WTC11 (cell line): ENCODE measurements around the gene TIGD1. TPM values are rescaled to one million over a fixed set of nuclear protein-coding genes. Genes with fewer than 3 reads are reported as not detected.
"Not testable (repeated sequence)": the region's sequence is repeated elsewhere in the genome, so short reads cannot be mapped to it uniquely, and the experiment has no call there.

Experiments
- ATAC-seq: fragments of 200-7000 bp; cut with Tn5 transposase; 2 replicates; pipeline ENCODE4 v1.10.0; 2021; ENCODE audit warnings: mild to moderate bottlenecking, moderate library complexity
- CTCF ChIA-PET: fragments of 300-600 bp; sonication (Branson Sonifier 250); formaldehyde crosslinking; loops from one replicate; lab custom pipeline; 2021; ENCODE audit warnings: antibody characterized with exemption; lab: Charles Lee
- POLR2A ChIA-PET: fragments of 350-600 bp; sonication (Branson Sonifier 250); formaldehyde crosslinking; loops from one replicate; lab custom pipeline; 2021; ENCODE audit warnings: antibody characterized with exemption; lab: Charles Lee
- DNase-seq: peaks from one replicate; pipeline ENCODE4 v3.0.0; 2021; ENCODE audit warnings: low spot score
- H3K27ac Mint-ChIP-seq: 2 replicates; pipeline ENCODE4 v1.8.0; 2021; ENCODE audit warnings: mixed read lengths
- H3K27me3 Mint-ChIP-seq: 2 replicates; pipeline ENCODE4 v1.8.0; 2021; ENCODE audit warnings: low read depth, mild to moderate bottlenecking, moderate library complexity, mixed read lengths
- H3K36me3 Mint-ChIP-seq: 2 replicates; pipeline ENCODE4 v1.8.0; 2021; ENCODE audit warnings: mixed read lengths
- H3K4me1 Mint-ChIP-seq: 2 replicates; pipeline ENCODE4 v1.8.0; 2022; ENCODE audit warnings: mixed read lengths
- H3K4me3 Mint-ChIP-seq: 2 replicates; pipeline ENCODE4 v1.8.0; 2021; ENCODE audit warnings: mild to moderate bottlenecking, moderate library complexity, mixed read lengths
- H3K9me3 Mint-ChIP-seq: 2 replicates; pipeline ENCODE4 v1.8.0; 2021; ENCODE audit warnings: mixed read lengths
- AR ChIP-seq: fragments of 250-450 bp; sonication (Bioruptor Pico); IDR thresholded peaks from 2 replicates; pipeline ENCODE4 v1.9.0; 2021; ENCODE audit warnings: mild to moderate bottlenecking
- ATF6 ChIP-seq: sonication (generic); formaldehyde crosslinking; IDR thresholded peaks from 2 replicates; pipeline ENCODE4 v1.8.1; 2023; ENCODE audit warnings: mild to moderate bottlenecking, missing genetic modification reagents
- CDX4 ChIP-seq: fragments of 250-450 bp; sonication (Bioruptor Pico); IDR thresholded peaks from 2 replicates; pipeline ENCODE4 v1.9.0; 2021; ENCODE audit warnings: moderate library complexity, mild to moderate bottlenecking, inconsistent platforms, borderline replicate concordance
- MYBL2 ChIP-seq: sonication (generic); formaldehyde crosslinking; IDR thresholded peaks from 2 replicates; pipeline ENCODE4 v1.8.1; 2023; ENCODE audit warnings: mild to moderate bottlenecking, moderate library complexity, missing genetic modification reagents
- NR2C2 ChIP-seq: sonication (generic); formaldehyde crosslinking; IDR thresholded peaks from 2 replicates; pipeline ENCODE4 v1.8.0; 2022; ENCODE audit warnings: mild to moderate bottlenecking, missing genetic modification reagents
- RORB ChIP-seq: fragments of 250-450 bp; sonication (Bioruptor Pico); IDR thresholded peaks from 2 replicates; pipeline ENCODE4 v1.9.0; 2021; ENCODE audit warnings: mild to moderate bottlenecking
- ZNF317 ChIP-seq: sonication (generic); formaldehyde crosslinking; IDR thresholded peaks from 2 replicates; pipeline ENCODE4 v1.8.1; 2023; ENCODE audit warnings: low read depth, mild to moderate bottlenecking, moderate library complexity, missing genetic modification reagents, borderline replicate concordance
- ZNF425 ChIP-seq: fragments of 250-450 bp; sonication (Bioruptor Pico); conservative IDR thresholded peaks from 2 replicates; pipeline ENCODE4 v1.9.0; 2021; ENCODE audit warnings: mild to moderate bottlenecking
- ZNF512 ChIP-seq: sonication (generic); formaldehyde crosslinking; IDR thresholded peaks from 2 replicates; pipeline ENCODE4 v1.8.1; 2022; ENCODE audit warnings: missing genetic modification reagents, borderline replicate concordance
- total RNA-seq: library from RNA; stranded (reverse); gene quantifications from 3 replicates; pipeline ENCODE4 v1.2.3, GENCODE V29; 2021

Gene TIGD1
- total RNA-seq, 1 experiment from 2014 or later = 9.0 TPM

- Mint-ChIP-seq H3K27me3 (peaks cover 13% of the 10 kb centered on the region), H3K36me3 (peaks cover 4% of the 10 kb centered on the region; the same call in 1 of the 2 replicates)
- POLR2A ChIA-PET = no interaction called here
- no peak for ATAC-seq
- no peak for TF ChIP-seq NR2C2 (CRISPR knock-in tag)
- TF ChIP-seq, all 79 proteins: peak for 0
- peaks cover 23% of the 10 kb centered on the region for H3K4me1 Mint-ChIP-seq
- DNase-seq = no peak
- H3K4me3 Mint-ChIP-seq = no peak overlapping the region
- CTCF ChIA-PET = interaction anchor here (2.4 to 4.5 kb wide), 2 partner anchors 11 to 167 kb away, joined by 7 to 36 read pairs; no protein-coding TSS in a partner anchor
- H3K9me3 Mint-ChIP-seq = peaks cover 11% of the 10 kb centered on the region
- H3K27ac Mint-ChIP-seq = no peak overlapping the region; the same call in 1 of the 2 replicates
Measured at GRCh38 chr2:232533944-232534710, 16.2 kb downstream of the TIGD1 start.

- POLR2A ChIA-PET, ATAC-seq: not testable (repeated sequence)
- CTCF ChIA-PET = interaction anchor here (1.0 to 4.5 kb wide), 3 partner anchors 10 to 197 kb away, joined by 4 to 36 read pairs (median 7); no protein-coding TSS in a partner anchor
Measured at GRCh38 chr2:232532821-232533220, 17.5 kb downstream of the TIGD1 start.

GRCh38 chr2:232532419-232532818, 17.9 kb downstream of the TIGD1 start:
- no peak for DNase-seq
- peaks cover 11% of the 10 kb centered on the region for H3K9me3 Mint-ChIP-seq
- no peak for TF ChIP-seq CDX4 (CRISPR knock-in tag)
- TF ChIP-seq ATF6 (CRISPR knock-in tag) = no peak
- no peak for TF ChIP-seq RORB (CRISPR knock-in tag)
- no peak for TF ChIP-seq AR
- TF ChIP-seq ZNF512 (CRISPR knock-in tag) = no peak
- TF ChIP-seq MYBL2 (CRISPR knock-in tag) = no peak
- no peak for TF ChIP-seq ZNF425
- no peak for TF ChIP-seq ZNF317 (CRISPR knock-in tag)
- TF ChIP-seq, all 79 proteins: peak for 0
- no peak for ATAC-seq
- Mint-ChIP-seq H3K4me3 (no peak overlapping the region), H3K36me3 (peaks cover 4% of the 10 kb centered on the region; the same call in 1 of the 2 replicates), H3K27ac (no peak overlapping the region), H3K4me1 (peaks cover 12% of the 10 kb centered on the region), H3K27me3 (peaks cover 19% of the 10 kb centered on the region)
- CTCF ChIA-PET = interaction anchor here (0.6 to 4.5 kb wide), 4 partner anchors 10 to 609 kb away, joined by 3 to 36 read pairs (median 4); no protein-coding TSS in a partner anchor
- POLR2A ChIA-PET = interaction anchor here (0.6 to 0.7 kb wide), 2 partner anchors 113 to 833 kb away, joined by 3 read pairs; no protein-coding TSS in a partner anchor

More at GRCh38 chr2:232532821-232533220, 17.5 kb downstream of the TIGD1 start:
- peaks cover 11% of the 10 kb centered on the region for H3K9me3 Mint-ChIP-seq
- not testable (repeated sequence) for H3K36me3 Mint-ChIP-seq, H3K4me3 Mint-ChIP-seq, DNase-seq, H3K27ac Mint-ChIP-seq
- H3K27me3 Mint-ChIP-seq = peaks cover 21% of the 10 kb centered on the region
- peaks cover 12% of the 10 kb centered on the region for H3K4me1 Mint-ChIP-seq
